Anterior cingulate cortex (tissue), 58 donors: ENCODE data around the gene CCR6.

Source experiments
- DNase-seq, 58 donors: peaks; one replicate each; lab custom pipeline; 2025; lab: John Stamatoyannopoulos, UW

CCR6 gene

GRCh38 chr6:167140589-167141474, 17.9 kb downstream of the CCR6 start:
- DNase-seq, result no peak

DNA sequence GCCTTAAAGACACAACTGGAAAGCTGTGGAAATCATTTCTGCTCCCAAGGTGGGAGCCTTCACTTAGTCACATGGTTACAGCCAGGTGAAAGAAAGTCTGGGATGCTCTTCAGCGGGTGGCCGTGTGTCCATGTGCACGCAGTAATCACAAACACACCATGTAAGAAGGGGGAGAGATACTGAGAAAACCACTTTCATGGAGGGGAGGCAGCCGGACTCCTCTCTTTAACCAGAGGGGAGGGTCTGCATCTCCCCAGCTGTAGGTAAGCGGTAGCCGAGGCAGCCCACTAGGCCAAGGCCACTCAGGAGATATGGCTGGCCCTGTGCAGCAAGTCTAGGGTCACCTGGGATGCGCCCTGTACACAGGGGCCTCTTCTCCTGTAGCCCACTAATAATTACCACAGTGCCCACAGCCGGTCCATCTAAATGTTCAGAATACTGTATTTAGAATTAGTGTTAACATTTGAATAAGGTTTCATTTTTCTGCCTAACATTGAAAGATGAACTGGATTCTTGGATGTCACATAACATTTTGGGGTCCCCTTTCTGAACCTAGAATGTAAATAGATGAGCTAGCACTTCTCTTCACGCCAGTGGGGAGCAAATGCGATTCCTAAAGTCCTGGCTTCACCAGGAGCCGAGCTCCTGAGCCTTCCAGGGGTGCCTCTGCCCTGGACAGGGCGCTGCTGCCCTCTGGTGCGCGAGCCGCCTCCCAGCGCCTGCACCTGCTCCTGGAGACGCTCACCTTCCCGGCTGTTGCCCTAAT, 19.0 kb downstream of the CCR6 start:
- DNase-seq, result peak in 16 of 58 donors; percentile 5 to 59 (median 24)

GRCh38 chr6:167142433-167142761, 19.5 kb downstream of the CCR6 start:
- no peak for DNase-seq

GRCh38 chr6:167143041-167143440, 20.1 kb downstream of the CCR6 start:
- DNase-seq, result no peak

DNA sequence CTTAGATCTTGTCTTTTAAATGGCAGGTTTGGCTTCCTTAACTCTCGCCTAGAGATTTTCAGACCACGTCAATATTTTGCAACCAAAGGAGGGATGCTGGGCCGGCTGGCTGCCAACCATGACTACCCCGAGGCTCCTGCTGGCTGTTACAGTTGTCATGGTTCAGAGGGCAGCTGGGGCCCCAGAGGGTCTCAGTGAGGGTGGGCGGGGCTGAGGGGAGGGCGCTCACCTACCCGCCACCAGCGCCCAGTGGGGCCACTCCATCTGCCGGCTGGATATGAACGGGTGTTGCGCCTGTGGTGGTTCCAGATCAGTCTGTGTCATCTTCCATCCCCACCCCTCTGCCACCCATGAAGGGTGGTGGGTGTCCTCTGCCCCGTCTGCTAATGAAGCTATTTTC, 22.6 kb downstream of the CCR6 start:
- DNase-seq, result no peak

- DNase-seq, result no peak
Measured at GRCh38 chr6:167146135-167146534, 23.2 kb downstream of the CCR6 start.

DNA sequence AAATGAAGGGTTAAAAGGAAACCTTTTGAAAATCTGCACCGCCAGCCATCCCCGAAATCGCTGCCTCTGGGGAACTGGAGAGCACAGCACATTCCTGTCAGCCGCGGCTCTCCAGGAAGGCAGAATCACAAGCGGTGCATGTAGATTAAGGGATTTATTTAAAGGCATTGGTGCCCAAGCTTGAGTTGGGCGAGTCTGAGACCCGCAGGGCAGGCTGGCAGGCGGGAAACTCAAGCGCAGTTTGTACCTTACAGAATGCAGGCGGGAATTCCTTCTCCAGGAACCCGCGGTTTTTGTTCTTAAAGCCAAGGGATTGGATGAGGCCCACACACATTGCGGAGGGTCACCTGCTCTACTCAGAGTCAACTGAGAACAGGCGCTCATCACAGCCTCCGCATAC, 24.1 kb downstream of the CCR6 start:
- DNase-seq, result no peak

GRCh38 chr6:167148021-167148420, 25.1 kb downstream of the CCR6 start:
- DNase-seq, result no peak

DNA sequence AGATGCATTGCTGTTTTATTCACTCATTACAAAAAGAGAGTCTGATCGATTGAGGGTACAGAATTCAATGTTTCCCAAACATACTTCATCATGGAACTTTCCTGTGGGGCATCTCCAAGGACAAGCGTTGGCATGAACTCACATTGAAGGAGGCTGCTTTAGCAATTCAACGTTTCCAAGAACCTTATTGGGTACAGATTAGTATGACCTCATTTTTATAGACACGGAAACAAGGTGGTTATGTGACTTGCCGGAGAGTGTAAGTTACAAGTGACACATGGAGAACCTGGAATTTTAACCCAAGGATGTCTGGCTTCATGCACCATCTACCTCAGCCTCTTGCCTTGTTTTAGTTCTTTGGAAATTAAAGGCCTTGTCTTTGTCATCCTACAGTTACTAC, 26.1 kb downstream of the CCR6 start:
- no peak for DNase-seq

GRCh38 chr6:167150941-167151549, 28.1 kb downstream of the CCR6 start:
- DNase-seq, result no peak

GRCh38 chr6:167151648-167152047, 28.8 kb downstream of the CCR6 start:
- DNase-seq, result no peak

DNA sequence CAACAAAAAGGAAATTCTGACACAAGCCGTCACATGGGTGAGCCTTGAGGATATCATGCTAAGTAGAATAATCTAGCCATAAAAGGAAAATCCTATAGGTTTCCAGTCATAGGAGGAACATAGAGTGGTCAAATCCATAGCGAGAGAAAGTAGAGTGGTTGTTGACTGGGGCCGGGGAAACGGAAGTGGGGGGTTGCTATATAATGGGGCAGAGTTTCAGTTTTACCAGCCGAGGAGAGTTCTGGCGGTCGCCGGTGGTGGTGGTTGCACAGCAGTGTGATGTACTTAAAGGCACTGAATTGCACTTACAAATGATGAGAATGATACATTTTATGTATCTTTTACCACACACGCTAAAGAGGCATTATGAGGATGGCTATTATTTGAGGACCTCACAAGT, 30.0 kb downstream of the CCR6 start:
- no peak for DNase-seq

GRCh38 chr6:167153521-167153959, 30.6 kb downstream of the CCR6 start:
- DNase-seq, result peak in 22 of 58 donors; percentile 11 to 70 (median 23)

DNA sequence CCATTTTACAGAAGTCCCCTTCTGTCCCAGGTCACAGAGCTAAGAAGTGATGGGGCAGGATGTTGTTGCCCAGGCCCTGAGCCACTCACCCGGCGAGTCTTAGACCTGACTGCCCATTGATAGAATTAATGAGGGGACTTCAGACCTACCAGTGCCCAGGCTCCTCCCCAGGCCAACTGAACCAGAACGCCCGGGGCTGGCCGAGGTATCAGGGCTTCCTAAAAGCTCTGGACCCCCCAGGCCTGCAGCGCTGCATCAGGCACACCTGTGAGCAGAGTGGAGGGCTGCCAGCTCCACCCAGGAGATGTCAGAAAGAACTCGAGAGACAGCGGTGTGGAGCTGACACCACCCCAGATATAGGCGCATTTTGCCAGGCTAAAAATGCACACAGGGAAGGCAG, 31.4 kb downstream of the CCR6 start:
- DNase-seq, result no peak

GRCh38 chr6:167154895-167155294, 32.0 kb downstream of the CCR6 start:
- no peak for DNase-seq

GRCh38 chr6:167157414-167157813, 34.5 kb downstream of the CCR6 start:
- no peak for DNase-seq

DNA sequence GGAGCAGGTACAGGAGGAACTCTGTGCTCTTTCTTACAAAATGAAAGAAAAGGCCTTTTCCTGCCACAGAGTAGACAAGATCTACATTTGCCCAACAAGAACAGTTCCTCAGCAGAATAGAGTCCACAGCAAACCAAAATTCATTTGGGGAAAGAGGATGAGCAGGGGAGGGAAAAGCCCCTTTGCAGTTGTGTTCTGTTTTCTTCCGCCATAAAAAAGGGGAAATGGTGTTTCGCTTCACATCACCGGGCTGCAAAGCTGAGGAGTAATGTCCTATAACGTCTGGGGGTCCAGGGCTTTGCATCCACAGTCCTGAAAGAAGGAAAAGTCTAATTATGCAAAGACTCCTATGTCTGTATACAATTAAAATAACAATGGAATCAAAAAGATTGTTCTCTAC, 35.0 kb downstream of the CCR6 start, which contains the start of gene GPR31:
Gene GPR31 (minus strand): TSS at position 118 of the 400 bp plus-strand sequence. CDS start 149 bp downstream, outside the sequence.
- no peak for DNase-seq

- no peak for DNase-seq
Measured at GRCh38 chr6:167161851-167162467, 39.1 kb downstream of the CCR6 start.

GRCh38 chr6:167162591-167162990, 39.7 kb downstream of the CCR6 start:
- DNase-seq, result no peak

DNA sequence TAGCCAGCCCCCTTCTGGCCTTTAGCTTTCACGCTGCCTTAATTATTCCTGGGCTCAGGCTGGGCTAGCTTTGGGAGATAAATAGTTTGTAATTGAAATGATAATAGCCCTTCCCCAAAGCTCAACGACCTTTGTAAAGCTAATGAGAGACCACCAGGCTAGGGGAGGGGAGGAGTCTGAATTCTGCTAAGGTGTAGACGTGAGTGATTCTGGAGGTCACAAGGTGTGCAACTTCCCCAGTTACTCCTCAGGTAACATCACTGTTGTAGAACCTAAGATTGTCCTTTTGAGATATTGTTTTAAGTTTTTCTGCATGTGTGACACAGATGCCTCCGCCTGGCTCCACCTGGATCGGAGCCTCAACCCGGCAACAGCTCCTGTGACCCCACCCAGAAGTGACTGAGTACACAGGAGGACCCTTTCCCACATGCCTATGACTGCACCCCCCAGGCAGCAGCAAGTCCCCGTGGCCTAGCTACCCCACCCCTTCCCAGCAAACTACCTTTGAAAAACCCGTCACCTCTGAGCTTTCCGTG, 40.6 kb downstream of the CCR6 start:
- DNase-seq, result no peak
